HG03135 (cell line): ENCODE data around the gene LOC101059915.

Source experiments
- ATAC-seq: cut with Tn5 transposase; IDR thresholded peaks from one replicate; pipeline ENCODE4 v1.9.1; 2021; ENCODE audit warnings: mild to moderate bottlenecking, moderate library complexity; ENCODE audit not compliant: unreplicated experiment

The LOC101059915 gene

DNA sequence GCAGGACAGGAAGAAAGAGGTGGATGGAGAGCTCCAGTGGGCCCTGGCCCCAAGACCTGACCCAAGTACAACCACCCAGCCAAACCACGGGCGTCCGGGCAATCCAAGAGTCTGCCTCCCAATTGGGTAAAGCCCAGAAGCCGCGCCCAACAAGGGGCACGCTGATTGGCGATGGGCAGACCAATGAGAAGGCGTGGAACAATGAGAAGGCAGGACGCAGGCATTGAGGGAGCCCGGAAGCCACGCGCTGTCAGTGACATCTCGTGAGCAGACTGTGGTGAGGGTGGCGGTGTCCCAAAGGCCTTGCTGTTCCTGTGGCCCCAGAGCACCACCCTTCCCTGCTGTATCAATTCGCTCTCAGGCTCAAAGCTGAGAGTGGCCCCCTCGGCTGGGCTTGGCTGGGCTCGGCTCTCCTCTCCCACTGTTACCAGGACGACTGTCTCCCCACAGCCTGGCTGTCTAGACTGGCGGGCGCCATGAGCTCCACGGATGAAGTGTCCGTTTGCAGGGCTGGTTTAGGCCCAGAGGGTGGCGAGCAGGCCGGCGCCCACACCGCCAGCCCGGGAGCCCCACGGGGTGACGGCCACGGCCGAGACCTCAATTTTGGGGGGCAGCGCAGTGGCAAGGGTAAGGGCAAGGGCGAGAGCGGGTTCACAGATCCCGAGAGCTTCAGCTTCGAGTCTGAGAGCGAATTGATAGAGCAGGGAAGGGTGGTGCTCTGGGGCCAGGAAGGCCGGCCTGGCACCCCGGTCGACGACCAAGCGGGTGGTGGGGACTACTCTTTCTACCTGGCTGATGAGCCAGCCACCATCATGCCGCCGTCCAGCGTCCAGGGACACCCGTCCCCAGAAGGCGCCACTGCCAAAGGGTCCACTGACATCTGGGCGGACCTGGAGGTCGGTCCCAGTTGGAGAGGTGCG, at the start of gene LOC101059915:
LOC101059915 (plus strand) TSS at position 219 of the 920 bp plus-strand sequence.
- ATAC-seq, result no peak

DNA sequence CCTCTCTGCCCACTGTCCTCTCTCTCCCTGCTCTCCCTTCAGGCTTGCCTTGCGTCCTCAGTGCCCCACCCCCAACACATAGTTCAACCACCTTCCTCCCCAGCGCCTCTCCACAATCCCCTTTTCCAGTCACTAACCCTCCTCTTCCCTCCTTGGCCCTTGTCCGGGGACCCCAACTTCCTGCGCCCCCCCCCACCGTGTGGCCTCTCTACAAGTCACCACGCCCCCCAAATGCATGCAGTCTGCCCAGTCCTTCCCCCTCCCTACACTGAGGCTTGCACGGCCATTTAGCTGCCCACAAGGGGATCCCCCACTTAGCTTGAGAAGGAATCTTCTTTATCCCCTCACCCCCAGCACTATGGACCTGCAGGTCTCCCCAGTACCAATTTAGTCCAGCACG, 49.6 kb upstream of the LOC101059915 start:
- ATAC-seq, result no peak

GRCh38 chrX:71618303-71618721, 49.0 kb upstream of the LOC101059915 start, which contains the start of gene CXCR3:
CXCR3 (minus strand) TSS chrX:71618511; CDS start chrX:71618449, 62 bp downstream.
- ATAC-seq, result peak; percentile 43

- no peak for ATAC-seq
These were observed 48.6 kb upstream of the LOC101059915 start for GRCh38 chrX:71618787-71619186.

GRCh38 chrX:71619193-71619592, 48.2 kb upstream of the LOC101059915 start:
- peak; percentile 33 for ATAC-seq

DNA sequence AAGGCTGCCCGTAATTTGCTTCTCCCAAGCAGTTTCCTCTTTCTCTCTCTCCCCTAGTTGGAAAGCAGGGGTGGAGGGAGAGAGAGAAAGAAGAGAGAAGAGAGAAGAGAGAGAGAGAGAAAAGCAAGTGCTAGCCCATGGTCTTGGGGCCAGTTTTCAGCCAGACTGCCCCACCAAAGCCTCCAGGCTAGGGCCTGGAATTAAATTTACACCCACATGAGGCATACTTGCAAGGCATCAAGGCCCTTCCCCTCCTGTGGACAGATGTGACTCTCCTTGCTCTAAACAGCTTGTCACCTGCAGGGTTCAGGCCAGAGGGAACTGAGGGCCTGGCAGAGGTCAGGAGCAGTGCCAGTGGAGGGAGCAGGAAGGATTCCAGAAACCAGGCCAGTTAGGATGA, 47.4 kb upstream of the LOC101059915 start:
- no peak for ATAC-seq

DNA sequence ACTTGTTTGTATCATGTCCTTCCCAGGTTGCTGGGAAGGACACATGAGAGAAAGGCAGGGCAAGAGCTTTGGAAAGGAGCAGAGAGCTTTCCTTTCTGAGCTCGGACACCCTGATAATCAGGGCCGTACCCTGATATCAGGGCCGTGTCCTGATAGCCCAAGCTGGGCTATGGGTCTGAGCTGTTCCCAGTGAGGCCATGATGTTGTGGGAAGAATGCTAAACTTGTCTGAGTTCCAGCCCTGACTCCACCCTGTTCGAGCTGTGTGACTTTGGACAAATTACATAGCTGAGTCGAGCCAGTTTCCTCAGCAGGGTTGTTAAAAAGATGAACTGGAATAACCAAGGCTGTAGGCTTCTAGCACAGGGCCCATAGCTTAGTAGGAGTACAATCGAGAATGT, 45.7 kb upstream of the LOC101059915 start:
- no peak for ATAC-seq

DNA sequence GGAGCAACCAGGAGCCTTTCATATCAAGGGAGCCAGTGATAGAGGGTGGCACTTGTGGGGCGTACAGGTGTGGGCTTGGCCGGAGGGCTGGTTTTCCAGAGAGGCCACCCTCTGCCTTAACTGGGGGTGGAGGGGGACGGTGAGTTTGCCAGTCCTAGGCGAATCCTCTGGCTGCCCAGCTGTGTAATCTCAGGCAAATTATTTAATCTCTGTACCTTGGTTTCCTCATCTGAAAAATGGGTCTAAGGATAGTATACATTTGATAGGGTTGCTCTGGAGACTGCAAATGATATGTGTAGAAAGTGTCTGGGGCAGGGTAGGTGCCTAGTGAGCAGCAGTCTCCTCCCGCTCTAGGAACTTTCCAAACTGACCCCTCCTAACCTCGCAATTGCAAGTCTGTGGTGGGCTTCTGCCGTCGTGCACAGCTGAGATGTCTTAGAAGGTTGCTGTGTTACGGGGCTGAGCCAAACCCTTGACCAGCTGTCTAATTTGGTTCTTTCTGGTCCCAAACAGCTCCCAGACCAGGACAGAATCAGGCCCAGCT, 45.2 kb upstream of the LOC101059915 start:
- no peak for ATAC-seq

DNA sequence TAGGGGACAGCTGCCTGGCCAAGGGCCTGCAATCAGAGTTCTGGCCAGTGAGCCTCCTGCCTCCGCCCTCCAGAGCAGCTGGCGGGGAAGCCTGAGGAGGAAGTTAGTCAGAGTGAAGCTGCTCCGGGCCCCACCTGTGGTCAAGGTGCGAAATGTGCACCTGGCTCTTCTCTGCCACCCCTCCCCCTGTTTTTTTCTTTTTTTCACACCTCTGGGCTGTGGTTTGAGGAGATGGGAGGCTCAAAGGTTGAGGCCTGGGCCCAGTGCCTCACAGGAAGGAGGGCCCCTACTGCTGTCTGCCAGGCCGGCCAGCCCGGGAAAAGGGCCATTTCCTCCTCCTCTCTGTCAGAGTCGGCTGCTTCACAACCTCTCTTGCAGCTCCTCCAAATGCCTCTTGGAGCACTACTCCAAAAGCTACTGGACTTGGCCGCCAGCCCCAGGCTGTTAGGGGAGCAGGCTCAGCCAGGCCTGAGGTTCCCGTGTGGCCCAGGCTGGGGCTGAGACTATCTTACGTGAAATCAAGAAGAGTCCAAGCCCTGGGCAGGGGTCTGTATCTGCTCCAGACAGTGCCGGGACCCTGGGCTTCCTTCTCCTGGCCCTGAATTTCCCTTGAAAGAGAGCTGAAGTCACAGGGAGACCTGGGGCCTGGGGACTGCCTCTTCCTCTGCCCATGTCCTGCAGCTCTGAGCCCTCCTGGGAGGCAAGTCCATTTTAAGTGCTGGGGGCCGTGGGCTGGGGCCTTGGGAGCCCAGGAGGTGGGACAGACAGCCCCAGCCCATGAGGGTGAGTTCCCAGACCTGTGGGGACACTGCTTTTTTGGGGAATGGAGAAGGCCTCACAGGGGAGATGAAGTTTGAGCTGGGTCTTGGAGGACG, 44.5 kb upstream of the LOC101059915 start:
- ATAC-seq, result peak; percentile 55

DNA sequence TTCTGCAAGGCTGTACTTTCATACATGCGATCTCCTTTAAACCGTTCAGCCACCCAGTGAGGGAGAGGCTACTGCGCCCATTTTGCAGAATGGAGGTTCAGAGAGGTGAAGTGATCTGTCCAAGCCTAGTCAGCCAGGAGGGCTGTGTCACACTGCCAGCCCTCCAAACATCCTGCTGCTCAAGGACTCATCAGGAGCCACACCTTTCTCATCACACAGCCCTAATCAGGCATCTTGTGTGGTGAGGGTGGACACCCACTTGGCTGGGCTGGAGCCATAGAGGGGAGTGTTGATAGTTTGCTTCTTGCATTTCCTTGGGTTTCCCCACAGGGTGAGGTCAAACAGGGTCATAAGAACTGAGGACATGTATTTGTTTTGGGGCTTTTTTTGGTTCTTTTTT, 43.6 kb upstream of the LOC101059915 start:
- ATAC-seq, result no peak

- no peak for ATAC-seq
These were observed 41.9 kb upstream of the LOC101059915 start for GRCh38 chrX:71625471-71625870.

GRCh38 chrX:71626576-71626975, 40.8 kb upstream of the LOC101059915 start:
- no peak for ATAC-seq

GRCh38 chrX:71627588-71628404, 39.5 kb upstream of the LOC101059915 start:
- ATAC-seq, result no peak

DNA sequence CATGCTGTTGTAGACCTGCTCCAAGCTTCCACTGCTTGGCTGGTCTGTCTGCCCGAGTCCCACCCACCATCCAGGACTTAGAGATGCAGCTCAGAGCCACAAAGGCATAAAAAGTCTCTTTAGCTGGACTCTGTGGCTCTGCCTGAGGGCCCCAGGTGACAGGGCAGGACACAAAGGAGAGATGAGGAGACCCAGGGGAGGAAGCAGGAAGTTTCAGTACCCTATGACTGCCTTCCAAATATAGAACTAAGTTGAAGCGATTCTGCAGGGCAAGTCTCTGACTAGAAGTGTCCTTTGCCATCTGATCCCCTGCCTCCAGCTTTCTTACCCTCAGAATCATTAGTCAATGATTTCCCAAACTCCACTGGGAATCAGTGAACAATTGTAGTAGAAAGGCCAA, 37.9 kb upstream of the LOC101059915 start:
- peak; percentile 50 for ATAC-seq

DNA sequence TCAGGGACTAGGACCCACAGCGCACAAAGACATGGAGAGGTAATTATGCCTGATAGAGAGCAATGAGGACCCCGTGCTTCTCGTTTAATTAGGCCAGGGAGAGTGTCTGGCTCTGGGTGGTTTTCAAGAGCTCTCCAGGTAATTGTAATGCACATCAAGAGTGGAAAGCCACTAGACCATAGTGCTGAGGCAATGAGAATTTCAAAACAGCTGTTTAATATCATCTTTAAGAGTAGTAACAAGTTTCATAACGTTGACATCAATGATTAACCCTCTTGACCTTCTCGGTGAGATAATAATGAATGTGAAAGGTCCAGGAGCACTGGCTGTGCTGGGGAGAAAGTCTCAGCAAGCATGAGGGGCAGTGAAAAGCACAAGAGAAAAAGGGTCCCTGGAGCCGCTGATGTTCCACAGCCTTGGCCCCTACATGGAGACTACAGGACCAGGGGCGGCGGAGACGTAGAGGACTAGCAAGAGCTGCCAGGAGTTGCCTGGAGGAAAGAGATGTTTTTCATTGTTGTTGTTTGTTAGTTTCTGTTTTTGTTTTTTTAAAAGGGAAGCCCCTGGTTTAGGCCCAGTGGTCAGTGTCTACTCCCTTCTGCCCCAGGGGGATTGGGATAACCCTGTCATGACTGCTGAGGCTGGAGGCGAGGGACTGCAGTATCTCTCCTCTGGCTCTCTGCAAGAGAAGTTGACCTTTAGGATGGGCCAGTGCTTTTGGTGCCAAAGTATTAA, 34.3 kb upstream of the LOC101059915 start:
- peak; percentile 52 for ATAC-seq

DNA sequence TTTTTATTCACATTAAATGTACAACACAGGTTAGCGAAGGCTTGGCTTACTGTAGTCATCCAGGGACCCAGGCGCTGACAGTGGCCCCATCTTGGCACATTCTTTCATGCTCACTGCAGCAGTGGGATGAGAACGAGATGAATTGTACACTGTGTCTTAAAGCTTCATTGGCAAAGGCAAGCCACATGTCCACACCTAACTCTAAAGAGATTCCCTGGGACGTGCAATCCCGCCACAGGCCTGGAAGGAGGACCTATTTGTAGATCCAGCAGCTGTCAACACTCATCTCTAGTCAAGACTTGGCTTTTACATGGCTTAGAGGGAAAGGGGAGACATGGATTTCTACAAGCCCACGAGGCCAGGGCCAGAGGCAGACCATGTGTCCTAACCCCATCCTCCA, 33.0 kb upstream of the LOC101059915 start:
- no peak for ATAC-seq

- ATAC-seq, result no peak
These were observed 30.7 kb upstream of the LOC101059915 start for GRCh38 chrX:71636438-71637252.

DNA sequence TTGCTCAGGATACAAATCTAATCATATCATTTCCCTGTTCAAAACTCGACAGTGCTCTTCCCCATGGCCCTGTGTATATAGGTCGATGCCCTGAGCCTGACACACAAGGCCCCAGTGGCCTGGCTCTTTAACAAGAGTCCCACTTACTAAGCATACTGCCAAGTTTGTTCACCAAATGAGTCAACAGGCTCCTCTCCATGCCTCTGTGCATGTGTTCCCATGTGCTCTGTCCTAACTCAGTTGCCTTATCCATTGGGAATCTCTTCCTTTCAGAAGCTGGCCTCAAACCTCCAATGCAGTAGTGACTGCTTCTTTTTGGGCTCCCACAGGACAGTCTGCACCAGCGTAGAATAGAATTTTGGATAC, 30.1 kb upstream of the LOC101059915 start:
- ATAC-seq, result no peak

GRCh38 chrX:71637848-71638247, 29.5 kb upstream of the LOC101059915 start:
- no peak for ATAC-seq
